CD4-positive, alpha-beta T cell (primary cell): ENCODE measurements around the gene ANXA3. TPM values are rescaled to one million over a fixed set of nuclear protein-coding genes. Genes with fewer than 3 reads are reported as not detected.

Experiments used
- ATAC-seq: fragments of 200-7000 bp; cut with Tn5 transposase; one replicate; pipeline ENCODE4 v1.10.0; 2022; ENCODE audit warnings: mild to moderate bottlenecking; ENCODE audit not compliant: poor library complexity
- CTCF ChIA-PET: fragments of 350-600 bp; sonication (Branson Sonifier 250); formaldehyde crosslinking; loops from one replicate; lab custom pipeline; 2021; ENCODE audit warnings: antibody characterized with exemption, inconsistent platforms; lab: Charles Lee
- POLR2A ChIA-PET: fragments of 350-600 bp; sonication (Branson Sonifier 250); formaldehyde crosslinking; loops from one replicate; lab custom pipeline; 2021; ENCODE audit warnings: antibody characterized with exemption, inconsistent platforms; lab: Charles Lee
- DNase-seq, 14 experiments: peaks; one replicate each; pipeline ENCODE4 v3.0.0-alpha.2; 2013 to 2020; ENCODE audit warnings: mixed read lengths in 2 of 14
- H3K27ac ChIP-seq, 2 donors: one replicate each; pipeline versions ENCODE4 v1.5.1 to v1.7.0; 2013; ENCODE audit warnings: low read length in 2 of 2, low read depth in 1 of 2, mild to moderate bottlenecking in 1 of 2
- H3K27me3 ChIP-seq, 2 experiments: 1 replicate in 1 of 2; 2 replicates in 1 of 2; pipeline versions ENCODE4 v1.6.1 to v1.7.0; 2013; ENCODE audit warnings: low read length in 2 of 2, control low read depth in 1 of 2, mild to moderate bottlenecking in 1 of 2, moderate library complexity in 1 of 2; ENCODE audit not compliant: insufficient read depth in 2 of 2, control insufficient read depth in 1 of 2
- H3K36me3 ChIP-seq: one replicate; pipeline ENCODE4 v1.6.1; 2013; ENCODE audit warnings: low read length, control low read depth; ENCODE audit not compliant: insufficient read depth
- H3K4me1 ChIP-seq: one replicate; pipeline ENCODE4 v1.6.1; 2013; ENCODE audit warnings: low read length, control low read depth; ENCODE audit not compliant: insufficient read depth
- H3K4me3 ChIP-seq: one replicate; pipeline ENCODE4 v1.5.1; 2013; ENCODE audit warnings: mild to moderate bottlenecking, low read length, moderate library complexity
- H3K9me3 ChIP-seq, 2 experiments: 1 replicate in 1 of 2; 2 replicates in 1 of 2; pipeline versions ENCODE4 v1.6.1 to v1.7.0; 2013; ENCODE audit warnings: low read length in 2 of 2, mild to moderate bottlenecking in 2 of 2, control low read depth in 1 of 2, moderate library complexity in 1 of 2; ENCODE audit not compliant: control insufficient read depth in 1 of 2, insufficient read depth in 1 of 2
- H3K27ac Mint-ChIP-seq: one replicate; pipeline ENCODE4 v1.8.0; 2020; ENCODE audit warnings: mixed read lengths
- H3K27me3 Mint-ChIP-seq: one replicate; pipeline ENCODE4 v1.8.0; 2021; ENCODE audit warnings: mixed read lengths
- H3K36me3 Mint-ChIP-seq: one replicate; pipeline ENCODE4 v1.8.0; 2021; ENCODE audit warnings: low read depth, mixed read lengths
- H3K4me1 Mint-ChIP-seq: one replicate; pipeline ENCODE4 v1.8.0; 2021; ENCODE audit warnings: low read depth, mixed read lengths
- H3K4me3 Mint-ChIP-seq: one replicate; pipeline ENCODE4 v1.8.0; 2020; ENCODE audit warnings: mild to moderate bottlenecking, mixed read lengths
- H3K9me3 Mint-ChIP-seq: one replicate; pipeline ENCODE4 v1.8.0; 2020; ENCODE audit warnings: mixed read lengths
- CTCF ChIP-seq: fragments of 200-600 bp; IDR thresholded peaks from one replicate; pipeline ENCODE4 v1.8.0; 2022; ENCODE audit warnings: antibody characterized with exemption, mild to moderate bottlenecking
- intact Hi-C, 2 experiments: fragments of 100-400 bp; cut with DNase I in 1 of 2; cut with micrococcal nuclease in 1 of 2; formaldehyde crosslinking; loops; one replicate each; pipeline versions ENCODE4 v1.15.1 to v1.9.0; 2023 to 2025; cut with DNase I, micrococcal nuclease
- total RNA-seq, 174 experiments: library from RNA in 2 of 174; stranded (reverse) in 2 of 174; gene quantifications; one replicate each; pipeline ENCODE4 v1.2.3 and lab custom pipeline; 2021 to 2026

Gene ANXA3
- total RNA-seq, 2 experiments from 2014 or later = not detected

GRCh38 chr4:78648640-78649363 lies 97.2 kb downstream of the ANXA3 start:
- Histone ChIP-seq H3K36me3 (no peaks in the 10 kb centered on the region), H3K4me3 (no peak overlapping the region), H3K27ac (no peak overlapping the region), H3K9me3 (no peaks in the 10 kb centered on the region), H3K27me3 (no peaks in the 10 kb centered on the region), H3K4me1 (no peaks in the 10 kb centered on the region)
- CTCF ChIA-PET = no interaction called here
- ATAC-seq = no peak
- intact Hi-C loops = loop anchor here in 1 of 2 experiments (5.0 to 10.0 kb wide), 2 partner anchors 128 to 216 kb away; partner anchors contain the start of gene BMP2K
- POLR2A ChIA-PET = no interaction called here
- peaks cover 5% of the 10 kb centered on the region for H3K4me1 Mint-ChIP-seq
- TF ChIP-seq CTCF = no peak
- no peak overlapping the region for H3K4me3 Mint-ChIP-seq
- no peaks in the 10 kb centered on the region for H3K9me3 Mint-ChIP-seq
- no peaks in the 10 kb centered on the region for H3K36me3 Mint-ChIP-seq
- DNase-seq = no peak
- H3K27me3 Mint-ChIP-seq = no peaks in the 10 kb centered on the region
- H3K27ac Mint-ChIP-seq = no peak overlapping the region

GRCh38 chr4:78650106-78651024 lies 98.8 kb downstream of the ANXA3 start:
- intact Hi-C loops = no loop called here
- Histone ChIP-seq H3K27ac (no peak overlapping the region), H3K27me3 (no peaks in the 10 kb centered on the region), H3K36me3 (no peaks in the 10 kb centered on the region), H3K4me1 (no peaks in the 10 kb centered on the region), H3K9me3 (no peaks in the 10 kb centered on the region), H3K4me3 (no peak overlapping the region)
- ATAC-seq (no peak), DNase-seq (no peak)
- POLR2A ChIA-PET = no interaction called here
- Mint-ChIP-seq H3K27me3 (no peaks in the 10 kb centered on the region), H3K9me3 (no peaks in the 10 kb centered on the region), H3K27ac (no peak overlapping the region), H3K4me3 (no peak overlapping the region), H3K36me3 (no peaks in the 10 kb centered on the region), H3K4me1 (no peaks in the 10 kb centered on the region)
- CTCF ChIA-PET = no interaction called here
- no peak for TF ChIP-seq CTCF

GRCh38 chr4:78651250-78651860 lies 99.8 kb downstream of the ANXA3 start:
- Histone ChIP-seq H3K27me3 (no peaks in the 10 kb centered on the region), H3K9me3 (no peaks in the 10 kb centered on the region), H3K4me3 (no peak overlapping the region), H3K27ac (no peak overlapping the region), H3K36me3 (no peaks in the 10 kb centered on the region), H3K4me1 (peaks cover under 1% of the 10 kb centered on the region)
- Mint-ChIP-seq H3K27me3 (no peaks in the 10 kb centered on the region), H3K27ac (no peak overlapping the region), H3K36me3 (no peaks in the 10 kb centered on the region), H3K4me3 (no peak overlapping the region), H3K4me1 (peaks cover 4% of the 10 kb centered on the region), H3K9me3 (no peaks in the 10 kb centered on the region)
- ATAC-seq (no peak), DNase-seq (no peak)
- ChIA-PET CTCF (no interaction called here), POLR2A (interaction anchor here (1.2 kb wide), 1 partner anchor 16 kb away, joined by 4 read pairs; no protein-coding TSS in a partner anchor)
- intact Hi-C loops = no loop called here
- TF ChIP-seq CTCF = no peak
